ENCODE data around the gene SLC22A25.

Gene SLC22A25

GRCh38 chr11:63212742-63213141, 30.7 kb downstream of the SLC22A25 start:
- in situ Hi-C loops (cut with HindIII; ENCODE audit: low sequenced_read_pairs), result no loop called here
- DNase-seq (ENCODE audit: low read depth, low spot score), result peak; percentile 1
- TF ChIP-seq, protein P1, sequence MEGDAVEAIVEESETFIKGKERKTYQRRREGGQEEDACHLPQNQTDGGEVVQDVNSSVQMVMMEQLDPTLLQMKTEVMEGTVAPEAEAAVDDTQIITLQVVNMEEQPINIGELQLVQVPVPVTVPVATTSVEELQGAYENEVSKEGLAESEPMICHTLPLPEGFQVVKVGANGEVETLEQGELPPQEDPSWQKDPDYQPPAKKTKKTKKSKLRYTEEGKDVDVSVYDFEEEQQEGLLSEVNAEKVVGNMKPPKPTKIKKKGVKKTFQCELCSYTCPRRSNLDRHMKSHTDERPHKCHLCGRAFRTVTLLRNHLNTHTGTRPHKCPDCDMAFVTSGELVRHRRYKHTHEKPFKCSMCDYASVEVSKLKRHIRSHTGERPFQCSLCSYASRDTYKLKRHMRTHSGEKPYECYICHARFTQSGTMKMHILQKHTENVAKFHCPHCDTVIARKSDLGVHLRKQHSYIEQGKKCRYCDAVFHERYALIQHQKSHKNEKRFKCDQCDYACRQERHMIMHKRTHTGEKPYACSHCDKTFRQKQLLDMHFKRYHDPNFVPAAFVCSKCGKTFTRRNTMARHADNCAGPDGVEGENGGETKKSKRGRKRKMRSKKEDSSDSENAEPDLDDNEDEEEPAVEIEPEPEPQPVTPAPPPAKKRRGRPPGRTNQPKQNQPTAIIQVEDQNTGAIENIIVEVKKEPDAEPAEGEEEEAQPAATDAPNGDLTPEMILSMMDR (IDR thresholded peaks at IDR 0.05; ENCODE audit: low read depth, low read length), result peak; percentile 53
- no peak overlapping the region for H3K4me3 ChIP-seq (ENCODE audit: low read depth, low read length)

- H3K4me3 ChIP-seq (ENCODE audit: low read depth, low read length), result no peak overlapping the region
These were observed 33.3 kb downstream of the SLC22A25 start for GRCh38 chr11:63210111-63210510.

More at GRCh38 chr11:63210111-63210510, 33.3 kb downstream of the SLC22A25 start:
- DNase-seq (ENCODE audit: low read depth, low spot score), result no peak
- TF ChIP-seq, protein P1 (IDR thresholded peaks at IDR 0.05; ENCODE audit: low read depth, low read length), result no peak
- in situ Hi-C loops (cut with HindIII; ENCODE audit: low sequenced_read_pairs), result no loop called here

Measured in astrocyte of the spinal cord (primary cell).